GM21381 (cell line): ENCODE measurements around the gene PCP4L1.
"Not testable (repeated sequence)": the region's sequence is repeated elsewhere in the genome, so short reads cannot be mapped to it uniquely, and the experiment has no call there.

Experiments used
- ATAC-seq: cut with Tn5 transposase; IDR thresholded peaks from one replicate; pipeline ENCODE4 v1.9.1; 2021; ENCODE audit warnings: mild to moderate bottlenecking, moderate library complexity; ENCODE audit not compliant: unreplicated experiment

PCP4L1 gene

GRCh38 chr1:161313554-161314200, 55.1 kb downstream of the PCP4L1 start:
- no peak for ATAC-seq

- peak; percentile 96 for ATAC-seq
Observed at GRCh38 chr1:161314201-161314981, 55.8 kb downstream of the PCP4L1 start, which contains the start of gene SDHC. Gene SDHC (plus strand): TSS chr1:161314381. CDS start chr1:161314406, 25 bp downstream.

- ATAC-seq: not testable (repeated sequence)
Observed at GRCh38 chr1:161315841-161316674, 57.5 kb downstream of the PCP4L1 start.

GRCh38 chr1:161324020-161324419, 65.5 kb downstream of the PCP4L1 start:
- no peak for ATAC-seq

- ATAC-seq: no peak
Observed at GRCh38 chr1:161330346-161330745, 71.8 kb downstream of the PCP4L1 start.

GRCh38 chr1:161333166-161333565, 74.6 kb downstream of the PCP4L1 start:
- no peak for ATAC-seq
